ENCODE data around the gene HSFX3.
A peak's percentile ranks its signal among the peaks of the same experiment; 100 is the strongest.
"Not testable (repeated sequence)": the region's sequence is repeated elsewhere in the genome, so short reads cannot be mapped to it uniquely, and the experiment has no call there.

HSFX3 gene

GRCh38 chrX:149567621-149568417 lies 18.1 kb upstream of the HSFX3 start:
- no peaks in the 10 kb centered on the region for H3K9me3 ChIP-seq (ENCODE audit: low read length)
- no peak overlapping the region for H3K4me3 ChIP-seq (ENCODE audit: low read length)
- H3K4me1 ChIP-seq (ENCODE audit: insufficient read depth, low read length): peaks cover 11% of the 10 kb centered on the region
- H2AFZ ChIP-seq (ENCODE audit: low read depth, low read length): no peak overlapping the region
- H3K36me3 ChIP-seq (ENCODE audit: insufficient read depth, low read length): no peaks in the 10 kb centered on the region
- H3K27me3 ChIP-seq (ENCODE audit: insufficient read depth, low read length): no peaks in the 10 kb centered on the region

- Histone ChIP-seq H3K27me3 (ENCODE audit: insufficient read depth, low read length) (no peaks in the 10 kb centered on the region), H2AFZ (ENCODE audit: low read depth, low read length) (no peak overlapping the region), H3K36me3 (ENCODE audit: insufficient read depth, low read length) (no peaks in the 10 kb centered on the region), H3K4me3 (ENCODE audit: low read length) (no peak overlapping the region), H3K9me3 (ENCODE audit: low read length) (no peaks in the 10 kb centered on the region), H3K4me1 (ENCODE audit: insufficient read depth, low read length) (no peaks in the 10 kb centered on the region)
These were observed 13.6 kb upstream of the HSFX3 start for GRCh38 chrX:149563359-149563758.

- not testable (repeated sequence) for H2AFZ ChIP-seq (ENCODE audit: low read depth, low read length); H3K4me1 ChIP-seq (ENCODE audit: insufficient read depth, low read length); H3K4me3 ChIP-seq (ENCODE audit: low read length); H3K27me3 ChIP-seq (ENCODE audit: insufficient read depth, low read length); H3K9me3 ChIP-seq (ENCODE audit: low read length); H3K36me3 ChIP-seq (ENCODE audit: insufficient read depth, low read length)
These were observed 5.5 kb upstream of the HSFX3 start for GRCh38 chrX:149555251-149555650.

- not testable (repeated sequence) for H2AFZ ChIP-seq (ENCODE audit: low read depth, low read length); H3K27me3 ChIP-seq (ENCODE audit: insufficient read depth, low read length); H3K9me3 ChIP-seq (ENCODE audit: low read length); H3K36me3 ChIP-seq (ENCODE audit: insufficient read depth, low read length); H3K4me1 ChIP-seq (ENCODE audit: insufficient read depth, low read length); H3K4me3 ChIP-seq (ENCODE audit: low read length)
These were observed 2.2 kb upstream of the HSFX3 start for GRCh38 chrX:149551939-149552248.

GRCh38 chrX:149551245-149551938 lies 1.7 kb upstream of the HSFX3 start:
- H3K27me3 ChIP-seq (ENCODE audit: insufficient read depth, low read length); H3K4me1 ChIP-seq (ENCODE audit: insufficient read depth, low read length); H3K4me3 ChIP-seq (ENCODE audit: low read length); H3K36me3 ChIP-seq (ENCODE audit: insufficient read depth, low read length); H3K9me3 ChIP-seq (ENCODE audit: low read length); H2AFZ ChIP-seq (ENCODE audit: low read depth, low read length): not testable (repeated sequence)

- not testable (repeated sequence) for H3K27me3 ChIP-seq (ENCODE audit: insufficient read depth, low read length)
These were observed 730 bp upstream of the HSFX3 start for GRCh38 chrX:149550454-149550853.

GRCh38 chrX:149547782-149548181 lies 1.9 kb downstream of the HSFX3 start:
- not testable (repeated sequence) for H3K9me3 ChIP-seq (ENCODE audit: low read length); H3K4me1 ChIP-seq (ENCODE audit: insufficient read depth, low read length); H3K36me3 ChIP-seq (ENCODE audit: insufficient read depth, low read length); H3K4me3 ChIP-seq (ENCODE audit: low read length); H2AFZ ChIP-seq (ENCODE audit: low read depth, low read length); H3K27me3 ChIP-seq (ENCODE audit: insufficient read depth, low read length)

More at GRCh38 chrX:149550454-149550853, 730 bp upstream of the HSFX3 start:
- not testable (repeated sequence) for H3K4me3 ChIP-seq (ENCODE audit: low read length); H3K36me3 ChIP-seq (ENCODE audit: insufficient read depth, low read length); H3K9me3 ChIP-seq (ENCODE audit: low read length); H2AFZ ChIP-seq (ENCODE audit: low read depth, low read length); H3K4me1 ChIP-seq (ENCODE audit: insufficient read depth, low read length)

GRCh38 chrX:149546962-149547361 lies 2.8 kb downstream of the HSFX3 start:
- H3K27me3 ChIP-seq (ENCODE audit: insufficient read depth, low read length); H3K4me3 ChIP-seq (ENCODE audit: low read length); H3K4me1 ChIP-seq (ENCODE audit: insufficient read depth, low read length); H2AFZ ChIP-seq (ENCODE audit: low read depth, low read length); H3K36me3 ChIP-seq (ENCODE audit: insufficient read depth, low read length); H3K9me3 ChIP-seq (ENCODE audit: low read length): not testable (repeated sequence)

GRCh38 chrX:149545545-149546543 lies 3.9 kb downstream of the HSFX3 start:
- not testable (repeated sequence) for H2AFZ ChIP-seq (ENCODE audit: low read depth, low read length); H3K4me3 ChIP-seq (ENCODE audit: low read length); H3K27me3 ChIP-seq (ENCODE audit: insufficient read depth, low read length); H3K9me3 ChIP-seq (ENCODE audit: low read length); H3K4me1 ChIP-seq (ENCODE audit: insufficient read depth, low read length); H3K36me3 ChIP-seq (ENCODE audit: insufficient read depth, low read length)

- Histone ChIP-seq H3K4me1 (ENCODE audit: insufficient read depth, low read length) (no peaks in the 10 kb centered on the region), H3K9me3 (ENCODE audit: low read length) (no peaks in the 10 kb centered on the region), H3K4me3 (ENCODE audit: low read length) (peak overlapping the region; percentile 65), H3K36me3 (ENCODE audit: insufficient read depth, low read length) (no peaks in the 10 kb centered on the region), H2AFZ (ENCODE audit: low read depth, low read length) (no peak overlapping the region), H3K27me3 (ENCODE audit: insufficient read depth, low read length) (no peaks in the 10 kb centered on the region)
These were observed 8.1 kb downstream of the HSFX3 start for GRCh38 chrX:149541521-149542047.

GRCh38 chrX:149540621-149541520 lies 8.9 kb downstream of the HSFX3 start, which contains the start of gene EOLA1:
TSS of gene EOLA1 (plus strand) at chrX:149541012. CDS start at chrX:149545631, 4,619 bp downstream.
- H2AFZ ChIP-seq (ENCODE audit: low read depth, low read length): no peak within 1 kb of the TSS
- H3K36me3 ChIP-seq (ENCODE audit: insufficient read depth, low read length): no peaks in the 10 kb centered on the region
- H3K27me3 ChIP-seq (ENCODE audit: insufficient read depth, low read length): no peaks in the 10 kb centered on the region
- H3K4me1 ChIP-seq (ENCODE audit: insufficient read depth, low read length): no peaks in the 10 kb centered on the region
- peak within 1 kb of the TSS; percentile 65 for H3K4me3 ChIP-seq (ENCODE audit: low read length)
- no peaks in the 10 kb centered on the region for H3K9me3 ChIP-seq (ENCODE audit: low read length)

GRCh38 chrX:149540131-149540620 lies 9.5 kb downstream of the HSFX3 start:
- H3K4me3 ChIP-seq (ENCODE audit: low read length): peak overlapping the region; percentile 65
- no peaks in the 10 kb centered on the region for H3K27me3 ChIP-seq (ENCODE audit: insufficient read depth, low read length)
- no peaks in the 10 kb centered on the region for H3K9me3 ChIP-seq (ENCODE audit: low read length)
- no peak overlapping the region for H2AFZ ChIP-seq (ENCODE audit: low read depth, low read length)
- no peaks in the 10 kb centered on the region for H3K4me1 ChIP-seq (ENCODE audit: insufficient read depth, low read length)
- no peaks in the 10 kb centered on the region for H3K36me3 ChIP-seq (ENCODE audit: insufficient read depth, low read length)
